ENCODE results near the gene LRP1B. TPM values are rescaled to one million over a fixed set of nuclear protein-coding genes. Genes with fewer than 3 reads are reported as not detected.

LRP1B gene
- polyA plus RNA-seq, 1 donor from 2014 or later, result 12.7 TPM

DNA sequence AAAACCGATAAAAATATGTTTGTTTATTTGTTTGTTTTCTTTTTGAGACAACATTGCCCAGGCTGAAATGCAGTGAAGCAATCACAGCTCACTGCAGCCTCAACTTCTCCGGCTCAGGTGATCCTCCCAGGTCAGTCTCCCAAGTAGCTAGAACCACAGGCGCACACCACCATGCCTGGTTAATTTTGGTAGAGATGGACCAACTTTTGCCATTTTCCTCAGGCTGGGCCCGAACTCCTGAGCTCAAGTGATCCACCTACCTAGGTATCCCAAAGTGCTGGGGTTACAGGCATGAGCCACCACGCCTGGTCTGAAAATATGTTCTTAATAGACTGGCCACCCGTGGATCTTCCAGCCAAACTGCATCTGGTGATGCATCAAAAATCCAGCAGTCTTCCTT lies 1867.9 kb downstream of the LRP1B start:
- Histone ChIP-seq H3K9me2 (ENCODE audit: insufficient read depth, low read length) (no peaks in the 10 kb centered on the region), H3K36me3 (ENCODE audit: insufficient read depth, low read length) (no peaks in the 10 kb centered on the region), H3K27me3 (ENCODE audit: insufficient read depth, low read depth, low read length) (no peaks in the 10 kb centered on the region), H3K4me3 (ENCODE audit: low read length) (no peak overlapping the region), H3K9ac (ENCODE audit: low read length) (no peak overlapping the region), H2AFZ (ENCODE audit: low read depth, low read length) (no peak overlapping the region), H3K27ac (ENCODE audit: low read length) (no peak overlapping the region), H3K79me2 (replicated peaks; ENCODE audit: insufficient read depth, low read length) (no peaks in the 10 kb centered on the region), H4K20me1 (ENCODE audit: insufficient read depth) (no peaks in the 10 kb centered on the region), H3F3A (ENCODE audit: insufficient read depth, low read length, poor library complexity, severe bottlenecking) (no peaks in the 10 kb centered on the region), H3K9me3 (ENCODE audit: low read length) (no peaks in the 10 kb centered on the region), H3K4me2 (ENCODE audit: low read length) (no peak overlapping the region)
- TF ChIP-seq TAF1 (IDR thresholded peaks at IDR 0.05; ENCODE audit: low read depth) (no peak), POLR2AphosphoS5 (IDR thresholded peaks at IDR 0.05) (no peak), SMC3 (conservative IDR thresholded peaks at IDR 0.05; ENCODE audit: poor library complexity) (no peak), EP300 (conservative IDR thresholded peaks at IDR 0.05; ENCODE audit: poor library complexity, severe bottlenecking) (no peak), RAD21 (conservative IDR thresholded peaks at IDR 0.05) (no peak)
- TF ChIP-seq, protein P1, sequence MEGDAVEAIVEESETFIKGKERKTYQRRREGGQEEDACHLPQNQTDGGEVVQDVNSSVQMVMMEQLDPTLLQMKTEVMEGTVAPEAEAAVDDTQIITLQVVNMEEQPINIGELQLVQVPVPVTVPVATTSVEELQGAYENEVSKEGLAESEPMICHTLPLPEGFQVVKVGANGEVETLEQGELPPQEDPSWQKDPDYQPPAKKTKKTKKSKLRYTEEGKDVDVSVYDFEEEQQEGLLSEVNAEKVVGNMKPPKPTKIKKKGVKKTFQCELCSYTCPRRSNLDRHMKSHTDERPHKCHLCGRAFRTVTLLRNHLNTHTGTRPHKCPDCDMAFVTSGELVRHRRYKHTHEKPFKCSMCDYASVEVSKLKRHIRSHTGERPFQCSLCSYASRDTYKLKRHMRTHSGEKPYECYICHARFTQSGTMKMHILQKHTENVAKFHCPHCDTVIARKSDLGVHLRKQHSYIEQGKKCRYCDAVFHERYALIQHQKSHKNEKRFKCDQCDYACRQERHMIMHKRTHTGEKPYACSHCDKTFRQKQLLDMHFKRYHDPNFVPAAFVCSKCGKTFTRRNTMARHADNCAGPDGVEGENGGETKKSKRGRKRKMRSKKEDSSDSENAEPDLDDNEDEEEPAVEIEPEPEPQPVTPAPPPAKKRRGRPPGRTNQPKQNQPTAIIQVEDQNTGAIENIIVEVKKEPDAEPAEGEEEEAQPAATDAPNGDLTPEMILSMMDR (IDR thresholded peaks at IDR 0.05; ENCODE audit: poor library complexity, severe bottlenecking), result no peak
- TF ChIP-seq, protein P2, sequence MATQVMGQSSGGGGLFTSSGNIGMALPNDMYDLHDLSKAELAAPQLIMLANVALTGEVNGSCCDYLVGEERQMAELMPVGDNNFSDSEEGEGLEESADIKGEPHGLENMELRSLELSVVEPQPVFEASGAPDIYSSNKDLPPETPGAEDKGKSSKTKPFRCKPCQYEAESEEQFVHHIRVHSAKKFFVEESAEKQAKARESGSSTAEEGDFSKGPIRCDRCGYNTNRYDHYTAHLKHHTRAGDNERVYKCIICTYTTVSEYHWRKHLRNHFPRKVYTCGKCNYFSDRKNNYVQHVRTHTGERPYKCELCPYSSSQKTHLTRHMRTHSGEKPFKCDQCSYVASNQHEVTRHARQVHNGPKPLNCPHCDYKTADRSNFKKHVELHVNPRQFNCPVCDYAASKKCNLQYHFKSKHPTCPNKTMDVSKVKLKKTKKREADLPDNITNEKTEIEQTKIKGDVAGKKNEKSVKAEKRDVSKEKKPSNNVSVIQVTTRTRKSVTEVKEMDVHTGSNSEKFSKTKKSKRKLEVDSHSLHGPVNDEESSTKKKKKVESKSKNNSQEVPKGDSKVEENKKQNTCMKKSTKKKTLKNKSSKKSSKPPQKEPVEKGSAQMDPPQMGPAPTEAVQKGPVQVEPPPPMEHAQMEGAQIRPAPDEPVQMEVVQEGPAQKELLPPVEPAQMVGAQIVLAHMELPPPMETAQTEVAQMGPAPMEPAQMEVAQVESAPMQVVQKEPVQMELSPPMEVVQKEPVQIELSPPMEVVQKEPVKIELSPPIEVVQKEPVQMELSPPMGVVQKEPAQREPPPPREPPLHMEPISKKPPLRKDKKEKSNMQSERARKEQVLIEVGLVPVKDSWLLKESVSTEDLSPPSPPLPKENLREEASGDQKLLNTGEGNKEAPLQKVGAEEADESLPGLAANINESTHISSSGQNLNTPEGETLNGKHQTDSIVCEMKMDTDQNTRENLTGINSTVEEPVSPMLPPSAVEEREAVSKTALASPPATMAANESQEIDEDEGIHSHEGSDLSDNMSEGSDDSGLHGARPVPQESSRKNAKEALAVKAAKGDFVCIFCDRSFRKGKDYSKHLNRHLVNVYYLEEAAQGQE (IDR thresholded peaks at IDR 0.05; ENCODE audit: borderline replicate concordance), result no peak

DNA sequence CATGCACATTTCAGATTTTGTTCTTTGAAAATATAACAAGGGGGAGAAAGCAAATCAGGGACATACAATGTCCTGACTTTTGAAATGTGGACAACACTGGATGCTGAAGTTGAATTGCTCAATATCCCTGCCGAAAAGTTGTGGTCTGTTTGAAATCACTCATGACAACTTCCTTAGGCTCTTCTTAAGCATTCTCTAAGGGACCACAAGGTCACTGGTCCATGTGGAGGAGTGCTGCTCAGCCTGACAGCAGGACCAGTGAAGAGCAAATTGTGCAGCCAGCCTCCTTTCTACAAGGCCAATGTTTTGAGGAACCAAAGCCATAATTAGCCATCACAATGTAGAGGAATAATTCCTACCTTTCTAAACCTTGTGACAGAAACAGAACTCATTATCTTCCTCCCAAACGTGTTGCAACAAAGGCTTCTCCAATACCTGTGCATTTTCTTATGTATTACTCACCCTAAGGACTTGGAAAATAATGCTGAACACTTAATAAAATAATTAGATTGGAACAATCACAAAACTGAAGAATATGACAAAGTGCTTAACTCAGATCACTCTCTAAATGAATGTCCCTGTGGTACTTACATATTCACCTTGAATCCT lies 1873.0 kb downstream of the LRP1B start:
- no peaks in the 10 kb centered on the region for H3F3A ChIP-seq (ENCODE audit: insufficient read depth, low read length, poor library complexity, severe bottlenecking)
- no peak overlapping the region for H3K27ac ChIP-seq (ENCODE audit: low read length)
- H3K9me2 ChIP-seq (ENCODE audit: insufficient read depth, low read length), result no peaks in the 10 kb centered on the region
- no peak overlapping the region for H3K4me3 ChIP-seq (ENCODE audit: low read length)
- no peaks in the 10 kb centered on the region for H3K27me3 ChIP-seq (ENCODE audit: insufficient read depth, low read depth, low read length)
- no peaks in the 10 kb centered on the region for H3K9me3 ChIP-seq (ENCODE audit: low read length)
- H3K36me3 ChIP-seq (ENCODE audit: insufficient read depth, low read length), result no peaks in the 10 kb centered on the region
- no peaks in the 10 kb centered on the region for H4K20me1 ChIP-seq (ENCODE audit: insufficient read depth)
- no peak overlapping the region for H2AFZ ChIP-seq (ENCODE audit: low read depth, low read length)
- H3K4me2 ChIP-seq (ENCODE audit: low read length), result no peak overlapping the region
- TF ChIP-seq, protein P1 (IDR thresholded peaks at IDR 0.05; ENCODE audit: poor library complexity, severe bottlenecking), result no peak
- no peak overlapping the region for H3K9ac ChIP-seq (ENCODE audit: low read length)
- H3K79me2 ChIP-seq (replicated peaks; ENCODE audit: insufficient read depth, low read length), result no peaks in the 10 kb centered on the region

Measured in neural cell (in vitro differentiated cells).